ENCODE results near the gene MMP11. TPM values are rescaled to one million over a fixed set of nuclear protein-coding genes. Genes with fewer than 3 reads are reported as not detected.

The MMP11 gene
- total and polyA plus RNA-seq, 2 of the 13 experiments (the other 11 are each of a cell fraction or from before 2014, with no cell fraction given) = 8.9 to 28.6 TPM

GRCh38 chr22:23737696-23738095 lies 35.0 kb upstream of the MMP11 start:
- no peak overlapping the region for H3K4me3 ChIP-seq (replicated peaks in 1 of 3; ENCODE audit: insufficient read depth in 1 of 3, low read depth in 2 of 3, low read length in 3 of 3)
- ATAC-seq (no peak), DNase-seq (ENCODE audit: low spot score) (no peak), FAIRE-seq (no peak)
- no peak overlapping the region for H2AFZ ChIP-seq (ENCODE audit: low read length)
- H3K9me3 ChIP-seq (ENCODE audit: low read length) = no peaks in the 10 kb centered on the region
- POLR2A ChIA-PET = no interaction called here
- peaks cover 1 to 5% of the 10 kb centered on the region in 2 experiments; a peak in 3 of 5 replicates for H3K36me3 ChIP-seq (replicated peaks in 1 of 2; ENCODE audit: control insufficient read depth in 1 of 2, insufficient read depth in 2 of 2, low read length in 2 of 2)
- intact Hi-C loops (cut with micrococcal nuclease; ENCODE audit: unreplicated experiment) = no loop called here
- no peak overlapping the region for H3K9ac ChIP-seq (ENCODE audit: insufficient read depth, low read depth, low read length)
- CTCF ChIA-PET (ENCODE audit: low intra/inter-chr PET ratio, low total read pairs) = no interaction called here
- no peak overlapping the region for H3K4me2 ChIP-seq (ENCODE audit: low read depth, low read length)
- no peak overlapping the region for H3K27ac ChIP-seq (ENCODE audit: extremely low read length, insufficient read depth, low read length)
- H4K20me1 ChIP-seq (ENCODE audit: insufficient read depth, low read length) = no peaks in the 10 kb centered on the region
- no TSS peak for BruUV-seq (replicated peaks)
- in situ Hi-C loops (cut with HindIII; ENCODE audit: extremely low pct_ligation_motif_present, low pct_unique_long_range_greater_than_20kb) = no loop called here
- H3K79me2 ChIP-seq (ENCODE audit: insufficient read depth, low read length) = no peaks in the 10 kb centered on the region
- no peaks in the 10 kb centered on the region for H3K4me1 ChIP-seq (ENCODE audit: insufficient read depth, low read length)
- no peaks in the 10 kb centered on the region; a peak in 1 of 5 replicates for H3K27me3 ChIP-seq (ENCODE audit: control insufficient read depth in 1 of 2, insufficient read depth in 2 of 2, low read length in 2 of 2)
- no peak for TF ChIP-seq MED13 (CRISPR knock-in tag; IDR thresholded peaks at IDR 0.05)
- TF ChIP-seq ATM (IDR thresholded peaks at IDR 0.05; ENCODE audit: borderline replicate concordance) = no peak
- no peak for TF ChIP-seq ZNF160 (CRISPR knock-in tag; IDR thresholded peaks at IDR 0.05)
- no peak for TF ChIP-seq E2F1 (CRISPR knock-in tag; IDR thresholded peaks at IDR 0.05)
- TF ChIP-seq ZNF276 (CRISPR knock-in tag; IDR thresholded peaks at IDR 0.05; ENCODE audit: low read depth) = no peak
- no peak for TF ChIP-seq NFKB2 (CRISPR knock-in tag; IDR thresholded peaks at IDR 0.05; ENCODE audit: borderline replicate concordance)
- no peak for TF ChIP-seq SNAPC4 (CRISPR knock-in tag; IDR thresholded peaks at IDR 0.05)
- no peak for TF ChIP-seq ZBTB39 (CRISPR knock-in tag; IDR thresholded peaks at IDR 0.05)
- no peak for TF ChIP-seq FOXP4 (CRISPR knock-in tag; IDR thresholded peaks at IDR 0.05)
- TF ChIP-seq ZNF619 (CRISPR knock-in tag; IDR thresholded peaks at IDR 0.05) = no peak
- TF ChIP-seq XBP1 (CRISPR knock-in tag; IDR thresholded peaks at IDR 0.05) = no peak
- TF ChIP-seq PAWR (CRISPR knock-in tag; IDR thresholded peaks at IDR 0.05; ENCODE audit: borderline replicate concordance) = no peak
- TF ChIP-seq MBNL3 (CRISPR knock-in tag; conservative IDR thresholded peaks at IDR 0.05) = no peak
